ENCODE measurements around the gene NAT9.

The NAT9 gene

DNA sequence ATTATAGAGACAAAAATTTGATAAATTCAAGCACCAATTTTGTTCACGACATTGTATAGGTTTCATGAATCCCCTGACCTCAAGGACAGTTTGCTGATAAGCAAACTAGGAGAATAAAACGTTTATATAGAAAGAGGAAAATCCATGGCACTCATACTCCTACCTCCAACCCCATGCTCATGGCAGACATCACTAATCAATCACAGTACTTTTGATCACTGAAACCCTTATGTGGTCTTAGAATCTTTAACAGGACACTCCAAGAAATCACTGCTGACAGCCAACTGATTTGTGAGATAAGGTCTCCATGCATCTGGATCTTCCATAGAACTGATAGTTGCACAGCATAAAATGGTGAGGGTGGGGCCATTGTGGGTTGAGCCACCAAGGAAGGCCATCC lies 32.4 kb downstream of the NAT9 start:
- no peak overlapping the region for H3K27ac ChIP-seq (ENCODE audit: low read depth, low read length)
- no peak overlapping the region for H2AFZ ChIP-seq (ENCODE audit: low read length, unreplicated experiment)
- H3K79me2 ChIP-seq (ENCODE audit: control insufficient read depth, insufficient read depth, low read length, unreplicated experiment) = no peaks in the 10 kb centered on the region
- no peaks in the 10 kb centered on the region for H3K4me1 ChIP-seq (ENCODE audit: control insufficient read depth, insufficient read depth, low read length, unreplicated experiment)
- no peaks in the 10 kb centered on the region for H3K36me3 ChIP-seq (ENCODE audit: insufficient read depth, low read length)
- peaks cover 18% of the 10 kb centered on the region for H3K27me3 ChIP-seq (ENCODE audit: insufficient read depth, low read length)
- no peak overlapping the region for H3K4me3 ChIP-seq (ENCODE audit: low read depth, low read length)

DNA sequence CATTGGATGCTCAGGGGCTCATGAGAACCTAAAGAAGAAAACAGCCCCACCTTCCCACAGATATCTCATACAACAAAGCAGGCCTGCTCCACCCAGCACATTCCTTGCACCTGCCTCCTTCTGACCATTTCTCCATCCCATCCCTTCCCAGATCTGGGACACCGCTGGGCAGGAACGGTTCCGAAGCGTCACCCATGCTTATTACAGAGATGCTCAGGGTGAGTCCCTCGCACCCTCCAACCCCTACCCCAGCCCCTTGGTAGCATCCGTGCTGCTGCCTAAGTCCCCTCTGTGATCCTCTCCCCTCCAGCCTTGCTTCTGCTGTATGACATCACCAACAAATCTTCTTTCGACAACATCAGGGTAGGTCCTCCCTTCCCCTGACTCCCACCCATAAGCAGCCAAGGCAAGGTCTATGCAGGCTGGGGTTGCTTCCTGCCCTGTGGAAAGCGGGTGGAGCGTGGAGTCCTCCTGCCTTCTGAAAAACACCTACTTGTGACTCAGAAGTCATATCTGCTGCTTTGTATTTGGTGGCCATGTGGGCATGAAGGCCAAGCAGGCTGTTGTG lies 33.1 kb downstream of the NAT9 start:
- no peaks in the 10 kb centered on the region for H3K79me2 ChIP-seq (ENCODE audit: control insufficient read depth, insufficient read depth, low read length, unreplicated experiment)
- no peak overlapping the region for H3K27ac ChIP-seq (ENCODE audit: low read depth, low read length)
- H3K36me3 ChIP-seq (ENCODE audit: insufficient read depth, low read length) = no peaks in the 10 kb centered on the region
- H3K4me1 ChIP-seq (ENCODE audit: control insufficient read depth, insufficient read depth, low read length, unreplicated experiment) = no peaks in the 10 kb centered on the region
- H2AFZ ChIP-seq (ENCODE audit: low read length, unreplicated experiment) = no peak overlapping the region
- peaks cover 22% of the 10 kb centered on the region for H3K27me3 ChIP-seq (ENCODE audit: insufficient read depth, low read length)
- no peak overlapping the region for H3K4me3 ChIP-seq (ENCODE audit: low read depth, low read length)

DNA sequence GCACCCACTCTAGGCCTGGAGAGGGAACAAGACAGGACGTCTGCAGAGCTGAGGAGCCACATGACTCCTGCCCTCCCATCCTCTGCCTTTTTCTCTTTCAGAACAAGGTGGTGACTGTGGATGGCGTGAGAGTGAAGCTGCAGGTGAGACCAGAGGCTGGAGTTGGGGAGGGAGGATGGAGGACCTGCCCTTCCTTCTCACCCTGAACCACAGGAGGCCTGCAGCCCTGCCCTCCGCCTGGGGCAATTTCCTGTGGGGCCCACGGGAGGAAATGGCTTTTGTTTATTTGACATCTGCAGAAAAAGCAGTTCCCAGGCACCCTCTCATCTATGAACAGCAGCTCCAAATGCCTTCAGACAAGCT lies 34.0 kb downstream of the NAT9 start:
- no peak overlapping the region for H3K4me3 ChIP-seq (ENCODE audit: low read depth, low read length)
- H3K4me1 ChIP-seq (ENCODE audit: control insufficient read depth, insufficient read depth, low read length, unreplicated experiment) = no peaks in the 10 kb centered on the region
- H3K27me3 ChIP-seq (ENCODE audit: insufficient read depth, low read length) = peaks cover 32% of the 10 kb centered on the region
- H2AFZ ChIP-seq (ENCODE audit: low read length, unreplicated experiment) = no peak overlapping the region
- no peaks in the 10 kb centered on the region for H3K79me2 ChIP-seq (ENCODE audit: control insufficient read depth, insufficient read depth, low read length, unreplicated experiment)
- no peak overlapping the region for H3K27ac ChIP-seq (ENCODE audit: low read depth, low read length)
- H3K36me3 ChIP-seq (ENCODE audit: insufficient read depth, low read length) = no peaks in the 10 kb centered on the region

DNA sequence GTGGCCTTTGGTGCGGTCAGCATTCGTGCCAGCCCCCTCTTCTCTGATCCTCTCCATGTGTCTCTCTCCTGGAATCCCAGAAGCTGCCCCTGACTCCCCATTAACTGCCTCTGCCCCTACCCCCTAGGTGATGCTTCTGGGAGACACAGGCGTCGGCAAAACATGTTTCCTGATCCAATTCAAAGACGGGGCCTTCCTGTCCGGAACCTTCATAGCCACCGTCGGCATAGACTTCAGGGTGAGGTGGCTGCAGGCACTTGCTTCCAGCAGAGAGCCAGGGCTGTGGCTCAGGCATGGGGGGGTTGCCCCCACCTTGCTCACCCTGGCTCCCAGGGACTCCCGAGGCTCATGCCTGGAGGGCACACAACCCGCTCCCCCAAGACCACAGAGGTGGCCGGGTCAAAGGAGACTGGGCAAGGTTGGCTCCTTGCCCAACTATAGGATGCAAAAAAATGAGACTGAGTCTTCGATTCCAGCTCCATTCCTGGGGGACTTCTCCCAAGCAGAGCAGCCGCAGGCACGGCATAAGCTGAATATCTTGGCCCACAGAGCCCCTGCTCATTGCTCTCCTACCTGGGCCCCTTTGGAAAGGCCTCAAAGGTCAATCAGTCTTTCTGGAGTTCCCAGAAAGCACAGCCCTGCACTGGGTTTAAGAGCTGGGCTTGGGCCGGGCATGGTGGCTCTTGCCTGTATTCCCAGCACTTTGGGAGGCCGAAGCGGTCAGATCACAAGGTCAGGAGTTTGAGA lies 35.3 kb downstream of the NAT9 start:
- H3K27me3 ChIP-seq (ENCODE audit: insufficient read depth, low read length) = peaks cover 45% of the 10 kb centered on the region
- H3K4me3 ChIP-seq (ENCODE audit: low read depth, low read length) = no peak overlapping the region
- H3K36me3 ChIP-seq (ENCODE audit: insufficient read depth, low read length) = no peaks in the 10 kb centered on the region
- no peak overlapping the region for H2AFZ ChIP-seq (ENCODE audit: low read length, unreplicated experiment)
- H3K27ac ChIP-seq (ENCODE audit: low read depth, low read length) = no peak overlapping the region
- no peaks in the 10 kb centered on the region for H3K79me2 ChIP-seq (ENCODE audit: control insufficient read depth, insufficient read depth, low read length, unreplicated experiment)
- H3K4me1 ChIP-seq (ENCODE audit: control insufficient read depth, insufficient read depth, low read length, unreplicated experiment) = no peaks in the 10 kb centered on the region

DNA sequence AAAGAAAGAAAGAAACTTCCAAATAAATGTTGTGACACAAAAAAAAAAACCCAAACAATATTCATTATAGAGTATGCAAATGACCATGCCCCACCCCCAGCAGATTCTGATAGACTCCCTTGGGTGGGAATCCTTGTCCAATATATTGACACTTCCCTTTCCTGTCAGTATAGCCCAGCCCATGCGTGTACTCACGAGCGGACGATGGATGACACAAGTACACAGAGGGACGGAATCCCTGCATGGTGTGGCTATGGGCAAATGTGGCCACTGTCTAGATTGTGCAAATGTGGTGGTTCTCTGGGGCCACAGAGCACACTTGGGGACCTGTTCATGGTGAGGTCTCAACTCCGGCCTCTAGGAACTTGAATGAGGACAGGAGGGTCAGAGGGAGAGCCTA lies 36.0 kb downstream of the NAT9 start:
- Histone ChIP-seq H3K79me2 (ENCODE audit: control insufficient read depth, insufficient read depth, low read length, unreplicated experiment) (no peaks in the 10 kb centered on the region), H3K27me3 (ENCODE audit: insufficient read depth, low read length) (peaks cover 51% of the 10 kb centered on the region), H3K36me3 (ENCODE audit: insufficient read depth, low read length) (no peaks in the 10 kb centered on the region), H2AFZ (ENCODE audit: low read length, unreplicated experiment) (no peak overlapping the region), H3K4me1 (ENCODE audit: control insufficient read depth, insufficient read depth, low read length, unreplicated experiment) (no peaks in the 10 kb centered on the region), H3K4me3 (ENCODE audit: low read depth, low read length) (no peak overlapping the region), H3K27ac (ENCODE audit: low read depth, low read length) (no peak overlapping the region)

DNA sequence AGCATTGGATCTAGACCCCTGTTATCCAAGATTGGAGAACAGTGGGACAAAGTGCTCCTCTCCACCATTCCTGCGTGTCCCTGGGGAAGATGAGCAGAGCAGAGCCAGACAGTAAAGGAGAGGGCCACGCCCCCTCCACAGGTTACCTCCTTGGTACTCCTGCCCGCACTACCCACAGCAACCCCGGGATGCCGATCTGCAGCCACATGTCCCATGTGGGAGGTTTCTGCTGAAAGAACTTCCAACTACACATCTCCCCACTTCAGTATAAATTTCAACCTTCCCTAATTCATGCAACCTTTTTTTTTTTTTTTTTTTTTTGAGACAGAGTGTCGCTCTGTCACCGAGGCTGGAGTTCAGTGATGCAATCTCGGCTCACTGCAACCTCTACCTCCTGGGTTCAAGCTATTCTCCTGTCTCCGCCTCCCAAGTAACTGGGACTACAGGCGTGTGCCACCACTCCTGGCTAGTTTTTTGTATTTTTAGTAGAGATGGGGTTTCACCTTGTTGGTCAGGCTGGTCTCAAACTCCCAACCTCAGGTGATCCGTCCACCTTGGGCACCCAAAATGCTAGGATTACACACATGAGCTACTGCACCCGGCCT lies 36.8 kb downstream of the NAT9 start:
- H3K27me3 ChIP-seq (ENCODE audit: insufficient read depth, low read length) = peaks cover 58% of the 10 kb centered on the region
- no peaks in the 10 kb centered on the region for H3K36me3 ChIP-seq (ENCODE audit: insufficient read depth, low read length)
- no peaks in the 10 kb centered on the region for H3K4me1 ChIP-seq (ENCODE audit: control insufficient read depth, insufficient read depth, low read length, unreplicated experiment)
- H3K27ac ChIP-seq (ENCODE audit: low read depth, low read length) = no peak overlapping the region
- H3K79me2 ChIP-seq (ENCODE audit: control insufficient read depth, insufficient read depth, low read length, unreplicated experiment) = no peaks in the 10 kb centered on the region
- H2AFZ ChIP-seq (ENCODE audit: low read length, unreplicated experiment) = no peak overlapping the region
- H3K4me3 ChIP-seq (ENCODE audit: low read depth, low read length) = no peak overlapping the region

DNA sequence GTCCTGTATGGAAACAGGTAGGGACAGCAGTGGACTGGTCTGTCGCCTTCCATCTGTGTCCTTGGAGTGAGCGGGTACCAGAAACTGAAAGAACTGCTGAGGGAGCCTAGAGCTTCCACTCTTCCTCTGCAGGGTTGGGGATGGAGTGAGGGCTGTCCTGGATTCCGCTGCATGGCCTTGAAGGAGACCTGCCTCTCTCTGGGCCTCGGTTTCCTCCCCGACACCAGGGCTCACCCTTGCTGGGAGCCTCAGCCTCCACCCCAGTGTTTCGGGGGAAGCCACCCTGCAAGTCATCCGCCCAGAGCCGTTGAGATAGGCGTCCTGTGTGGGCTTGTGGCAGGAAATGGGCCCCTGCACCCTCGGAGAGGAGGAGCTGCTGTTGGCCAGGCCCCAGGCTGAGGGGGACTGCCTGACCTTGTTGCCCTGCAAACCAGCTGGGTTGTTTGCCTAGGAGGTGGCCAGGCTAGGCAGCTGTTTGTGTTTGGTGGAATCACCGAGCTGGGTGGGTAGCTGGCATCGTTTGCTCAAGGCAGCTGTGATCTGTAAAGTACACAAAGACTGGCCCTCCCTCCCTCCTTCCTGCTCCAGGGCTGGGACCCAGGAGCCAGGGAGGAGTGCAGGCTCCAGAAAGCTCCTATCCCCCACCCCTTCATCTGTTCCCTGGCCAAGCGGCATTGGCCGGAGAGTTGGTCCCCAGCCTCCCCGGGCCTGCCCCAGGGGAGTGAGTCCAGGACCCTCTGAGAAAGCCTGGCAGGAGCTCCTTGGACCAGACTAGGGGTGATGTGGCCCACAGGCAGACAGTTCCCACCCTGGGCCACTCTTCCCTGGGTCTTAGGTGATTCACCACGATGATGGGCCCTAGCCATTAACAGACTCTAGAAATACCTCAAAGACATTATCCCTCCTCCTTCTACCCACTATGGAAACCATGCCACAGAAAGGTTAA lies 37.8 kb downstream of the NAT9 start:
- no peak overlapping the region for H3K27ac ChIP-seq (ENCODE audit: low read depth, low read length)

DNA sequence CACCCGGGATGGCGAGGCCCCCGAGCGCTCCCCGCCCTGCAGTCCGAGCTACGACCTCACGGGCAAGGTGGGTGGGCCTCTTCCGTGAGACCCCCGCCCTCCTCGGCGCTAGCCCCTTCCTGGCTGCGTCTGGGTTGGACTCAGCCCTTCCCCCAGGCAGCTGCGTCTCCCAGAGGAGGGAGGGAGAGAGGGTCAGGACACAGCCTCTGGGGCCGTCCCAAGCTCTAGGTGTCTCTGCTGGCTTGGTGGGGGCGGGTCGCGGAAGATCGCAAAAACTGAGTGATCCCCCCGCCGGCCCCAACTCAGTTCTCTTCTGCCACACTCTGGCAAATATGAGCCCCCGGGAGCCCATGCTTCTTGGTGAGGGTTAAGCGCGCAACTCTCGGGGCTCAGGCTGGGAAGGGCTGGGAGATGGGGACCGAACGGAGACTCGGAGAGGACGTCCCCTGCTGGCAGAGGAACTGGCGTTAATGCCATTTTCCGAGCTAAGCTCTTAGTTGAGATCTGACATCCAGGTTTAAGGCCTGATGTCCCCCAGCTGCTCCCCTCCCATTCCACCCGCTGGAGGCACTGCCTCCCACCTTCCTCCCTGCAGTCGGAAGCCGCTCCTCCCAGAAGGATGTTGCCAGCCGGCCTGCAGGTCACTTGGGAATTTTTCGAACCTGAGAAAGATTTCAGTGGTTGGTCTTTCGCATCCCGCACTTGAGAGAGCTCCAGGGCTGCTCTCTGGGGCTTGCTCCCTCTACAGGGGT lies 38.7 kb downstream of the NAT9 start:
- H3K27me3 ChIP-seq (ENCODE audit: insufficient read depth, low read length) = peaks cover 70% of the 10 kb centered on the region
- no peaks in the 10 kb centered on the region for H3K36me3 ChIP-seq (ENCODE audit: insufficient read depth, low read length)
- no peak overlapping the region for H2AFZ ChIP-seq (ENCODE audit: low read length, unreplicated experiment)
- H3K4me1 ChIP-seq (ENCODE audit: control insufficient read depth, insufficient read depth, low read length, unreplicated experiment) = no peaks in the 10 kb centered on the region
- H3K79me2 ChIP-seq (ENCODE audit: control insufficient read depth, insufficient read depth, low read length, unreplicated experiment) = no peaks in the 10 kb centered on the region
- no peak overlapping the region for H3K27ac ChIP-seq (ENCODE audit: low read depth, low read length)
- peak overlapping the region; percentile 19; the same call in 1 of the 2 replicates for H3K4me3 ChIP-seq (ENCODE audit: low read depth, low read length)

More for the DNA sequence above, 37.8 kb downstream of the NAT9 start:
- Histone ChIP-seq H3K79me2 (ENCODE audit: control insufficient read depth, insufficient read depth, low read length, unreplicated experiment) (no peaks in the 10 kb centered on the region), H3K4me1 (ENCODE audit: control insufficient read depth, insufficient read depth, low read length, unreplicated experiment) (no peaks in the 10 kb centered on the region), H2AFZ (ENCODE audit: low read length, unreplicated experiment) (no peak overlapping the region), H3K27me3 (ENCODE audit: insufficient read depth, low read length) (peaks cover 68% of the 10 kb centered on the region), H3K36me3 (ENCODE audit: insufficient read depth, low read length) (no peaks in the 10 kb centered on the region), H3K4me3 (ENCODE audit: low read depth, low read length) (no peak overlapping the region)

DNA sequence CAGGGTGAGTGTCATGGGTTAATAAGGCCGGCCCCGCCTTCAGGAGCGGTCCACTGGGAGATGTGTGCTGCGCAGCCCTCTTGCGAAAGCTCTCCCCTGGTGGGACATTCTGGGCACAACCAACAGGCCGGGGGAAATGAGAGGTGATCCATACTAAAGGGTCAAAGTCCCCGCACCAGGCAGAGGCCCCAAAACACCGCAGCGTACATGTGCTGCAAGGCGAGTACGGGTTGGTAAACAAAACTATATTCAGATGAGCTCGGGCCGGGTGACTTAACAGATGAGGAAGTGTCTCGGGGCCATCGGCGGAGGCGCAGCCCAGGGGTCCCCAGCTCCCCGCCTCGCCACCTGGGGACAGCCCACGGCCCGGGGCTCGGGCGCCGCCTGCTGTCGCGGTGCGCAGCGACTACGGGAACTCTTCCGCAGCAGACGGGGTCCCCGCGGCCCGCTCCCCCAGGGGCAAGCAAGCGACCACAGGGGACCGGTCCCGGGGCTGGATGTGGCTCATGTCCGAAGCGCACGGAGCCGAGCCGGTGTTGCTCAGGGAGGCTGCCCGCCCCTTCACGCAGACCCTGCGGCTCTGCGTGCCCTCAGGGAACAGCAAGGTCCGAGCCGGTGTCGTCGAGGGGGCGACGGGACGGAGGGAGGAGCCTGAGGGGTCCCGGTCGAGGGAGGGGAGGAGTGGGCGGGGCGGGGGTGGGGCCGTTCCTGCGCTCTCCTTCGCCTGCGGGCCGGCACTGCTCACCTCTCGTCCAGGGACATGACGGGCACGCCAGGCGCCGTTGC lies 39.4 kb downstream of the NAT9 start, which contains the start of gene RAB37:
Gene RAB37, plus strand, starts transcription at position 744 of the 786 bp plus-strand sequence. Its CDS starts 17 bp downstream, at position 761.
- H2AFZ ChIP-seq (ENCODE audit: low read length, unreplicated experiment) = no peak within 1 kb of the TSS
- H3K27me3 ChIP-seq (ENCODE audit: insufficient read depth, low read length) = peaks cover 66% of the 10 kb centered on the region
- H3K27ac ChIP-seq (ENCODE audit: low read depth, low read length) = no peak within 1 kb of the TSS
- peak within 1 kb of the TSS; percentile 19; the same call in 1 of the 2 replicates for H3K4me3 ChIP-seq (ENCODE audit: low read depth, low read length)
- H3K4me1 ChIP-seq (ENCODE audit: control insufficient read depth, insufficient read depth, low read length, unreplicated experiment) = no peaks in the 10 kb centered on the region
- H3K36me3 ChIP-seq (ENCODE audit: insufficient read depth, low read length) = no peaks in the 10 kb centered on the region
- no peaks in the 10 kb centered on the region for H3K79me2 ChIP-seq (ENCODE audit: control insufficient read depth, insufficient read depth, low read length, unreplicated experiment)
